Glutamatergic neuron (in vitro differentiated cells): ENCODE measurements around the gene P2RX4. TPM values are rescaled to one million over a fixed set of nuclear protein-coding genes. Genes with fewer than 3 reads are reported as not detected.

Experiments
- DNase-seq: peaks from one replicate; pipeline ENCODE4 v3.0.0; 2022
- H3K27ac Mint-ChIP-seq: one replicate; pipeline ENCODE4 v1.8.0; 2020; ENCODE audit warnings: mild to moderate bottlenecking, mixed read lengths, inconsistent platforms; ENCODE audit not compliant: unreplicated experiment
- H3K27me3 Mint-ChIP-seq: one replicate; pipeline ENCODE4 v1.8.0; 2020; ENCODE audit warnings: mild to moderate bottlenecking, moderate library complexity, mixed read lengths, inconsistent platforms; ENCODE audit not compliant: unreplicated experiment
- H3K36me3 Mint-ChIP-seq: one replicate; pipeline ENCODE4 v1.8.0; 2020; ENCODE audit warnings: mild to moderate bottlenecking, mixed read lengths, inconsistent platforms; ENCODE audit not compliant: unreplicated experiment
- H3K4me1 Mint-ChIP-seq: one replicate; pipeline ENCODE4 v1.8.0; 2020; ENCODE audit warnings: mild to moderate bottlenecking, low read depth, mixed read lengths, inconsistent platforms; ENCODE audit not compliant: unreplicated experiment
- H3K4me3 Mint-ChIP-seq: one replicate; pipeline ENCODE4 v1.8.0; 2020; ENCODE audit warnings: mild to moderate bottlenecking, mixed read lengths, inconsistent platforms; ENCODE audit not compliant: unreplicated experiment
- H3K9me3 Mint-ChIP-seq: one replicate; pipeline ENCODE4 v1.8.0; 2020; ENCODE audit warnings: mild to moderate bottlenecking, moderate library complexity, mixed read lengths, inconsistent platforms; ENCODE audit not compliant: unreplicated experiment
- total RNA-seq: library from RNA; stranded (reverse); fragmentation: NEBNext Ultra II Directional; extraction: Animal tissue kit (Norgen Biotek cat#: 25700); gene quantifications from one replicate; pipeline ENCODE4 v1.2.1, GENCODE V29; 2021; ENCODE audit not compliant: unreplicated experiment
- TF ChIP-seq, protein P1 (sequence below): fragments of 200-600 bp; sonication (generic); IDR thresholded peaks from one replicate; pipeline ENCODE4 v1.5.0; 2021; ENCODE audit not compliant: partially characterized antibody, unreplicated experiment

The P2RX4 gene
- total RNA-seq, 1 donor from 2014 or later, result 3.7 TPM

DNA sequence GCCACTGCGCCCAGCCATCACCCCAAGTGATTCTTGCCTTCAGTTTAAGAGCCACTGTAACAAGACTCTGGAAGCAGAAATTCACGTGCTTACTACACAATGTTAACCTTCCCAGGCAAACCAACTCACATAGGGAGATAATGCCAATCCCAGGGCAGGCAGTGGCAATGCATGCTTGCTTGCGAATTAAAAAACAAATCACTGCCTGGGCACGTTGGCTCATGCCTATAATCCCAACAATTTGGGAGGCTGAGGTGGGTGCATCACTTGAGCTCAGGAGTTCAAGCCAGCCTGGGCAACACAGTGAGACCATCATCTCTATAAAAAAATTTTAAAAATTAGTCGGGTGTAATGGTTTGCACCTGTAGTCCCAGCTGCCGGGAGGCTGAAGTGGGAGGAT is 37.8 kb upstream of the P2RX4 start:
- Mint-ChIP-seq H3K9me3 (no peaks in the 10 kb centered on the region), H3K4me1 (no peaks in the 10 kb centered on the region), H3K27ac (no peak overlapping the region), H3K27me3 (no peaks in the 10 kb centered on the region), H3K36me3 (no peaks in the 10 kb centered on the region), H3K4me3 (no peak overlapping the region)
- TF ChIP-seq, protein P1, sequence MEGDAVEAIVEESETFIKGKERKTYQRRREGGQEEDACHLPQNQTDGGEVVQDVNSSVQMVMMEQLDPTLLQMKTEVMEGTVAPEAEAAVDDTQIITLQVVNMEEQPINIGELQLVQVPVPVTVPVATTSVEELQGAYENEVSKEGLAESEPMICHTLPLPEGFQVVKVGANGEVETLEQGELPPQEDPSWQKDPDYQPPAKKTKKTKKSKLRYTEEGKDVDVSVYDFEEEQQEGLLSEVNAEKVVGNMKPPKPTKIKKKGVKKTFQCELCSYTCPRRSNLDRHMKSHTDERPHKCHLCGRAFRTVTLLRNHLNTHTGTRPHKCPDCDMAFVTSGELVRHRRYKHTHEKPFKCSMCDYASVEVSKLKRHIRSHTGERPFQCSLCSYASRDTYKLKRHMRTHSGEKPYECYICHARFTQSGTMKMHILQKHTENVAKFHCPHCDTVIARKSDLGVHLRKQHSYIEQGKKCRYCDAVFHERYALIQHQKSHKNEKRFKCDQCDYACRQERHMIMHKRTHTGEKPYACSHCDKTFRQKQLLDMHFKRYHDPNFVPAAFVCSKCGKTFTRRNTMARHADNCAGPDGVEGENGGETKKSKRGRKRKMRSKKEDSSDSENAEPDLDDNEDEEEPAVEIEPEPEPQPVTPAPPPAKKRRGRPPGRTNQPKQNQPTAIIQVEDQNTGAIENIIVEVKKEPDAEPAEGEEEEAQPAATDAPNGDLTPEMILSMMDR, result no peak
- no peak for DNase-seq

DNA sequence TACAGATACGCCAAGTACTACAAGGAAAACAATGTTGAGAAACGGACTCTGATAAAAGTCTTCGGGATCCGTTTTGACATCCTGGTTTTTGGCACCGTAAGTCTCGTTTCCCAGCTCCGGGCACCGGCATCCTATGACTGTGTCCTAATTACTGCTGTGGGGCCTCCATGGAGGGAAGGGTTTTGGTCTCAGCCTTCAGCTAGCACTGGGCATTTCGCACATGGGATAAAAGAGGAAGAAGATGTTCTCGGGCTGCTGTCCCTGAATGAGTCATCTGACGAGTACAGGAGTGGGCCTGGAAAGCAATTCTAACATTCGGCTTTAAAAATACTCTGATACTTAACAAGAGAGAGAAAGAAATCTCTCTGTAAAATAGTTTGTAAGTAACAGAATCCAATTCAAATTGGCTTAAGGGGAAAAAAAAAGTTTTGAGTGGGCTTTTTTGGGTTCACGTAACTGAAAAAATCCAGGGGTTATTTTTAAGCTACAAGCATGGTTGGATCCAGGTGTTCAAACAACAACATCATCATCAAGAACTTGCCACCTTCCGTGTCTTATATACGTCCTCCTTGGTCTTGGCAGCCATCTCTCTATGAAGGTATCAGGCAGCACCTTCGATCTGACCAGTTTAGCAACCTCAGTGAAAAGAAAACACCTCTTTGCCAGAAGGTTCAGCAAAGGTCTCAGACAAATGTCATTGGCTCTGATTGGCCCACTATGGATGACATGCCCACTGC is 34.4 kb upstream of the P2RX4 start:
- DNase-seq, result no peak
- TF ChIP-seq, protein P1, result no peak
- Mint-ChIP-seq H3K4me3 (no peak overlapping the region), H3K27ac (no peak overlapping the region), H3K4me1 (no peaks in the 10 kb centered on the region), H3K9me3 (no peaks in the 10 kb centered on the region), H3K27me3 (no peaks in the 10 kb centered on the region), H3K36me3 (no peaks in the 10 kb centered on the region)

DNA sequence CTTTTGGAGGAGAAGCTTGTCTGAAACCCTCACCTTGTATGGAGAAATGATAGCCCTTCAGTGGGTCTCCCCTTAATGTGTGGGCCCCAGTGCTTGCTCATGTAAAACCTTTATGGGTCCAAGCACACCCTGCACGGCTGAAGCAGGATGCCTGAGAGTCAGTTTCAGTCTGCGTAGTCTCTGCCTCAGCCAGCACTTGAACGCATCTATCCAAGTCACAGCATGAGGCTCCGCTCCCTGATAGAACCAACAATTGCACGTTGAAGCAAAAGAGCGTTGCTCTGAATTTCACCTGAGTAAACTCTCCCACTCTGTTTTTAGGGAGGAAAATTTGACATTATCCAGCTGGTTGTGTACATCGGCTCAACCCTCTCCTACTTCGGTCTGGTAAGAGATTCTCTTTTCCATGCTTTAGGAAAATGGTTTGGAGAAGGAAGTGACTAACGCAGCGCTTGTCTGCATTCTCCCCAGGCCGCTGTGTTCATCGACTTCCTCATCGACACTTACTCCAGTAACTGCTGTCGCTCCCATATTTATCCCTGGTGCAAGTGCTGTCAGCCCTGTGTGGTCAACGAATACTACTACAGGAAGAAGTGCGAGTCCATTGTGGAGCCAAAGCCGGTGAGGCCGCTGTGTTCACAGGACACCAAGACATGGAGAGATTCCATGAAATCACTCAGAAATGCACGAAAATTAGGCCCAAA is 33.0 kb upstream of the P2RX4 start:
- H3K4me1 Mint-ChIP-seq, result no peaks in the 10 kb centered on the region
- no peak overlapping the region for H3K27ac Mint-ChIP-seq
- no peaks in the 10 kb centered on the region for H3K27me3 Mint-ChIP-seq
- no peak for DNase-seq
- no peak overlapping the region for H3K4me3 Mint-ChIP-seq
- TF ChIP-seq, protein P1, result no peak
- H3K9me3 Mint-ChIP-seq, result no peaks in the 10 kb centered on the region
- H3K36me3 Mint-ChIP-seq, result peaks cover 1% of the 10 kb centered on the region

DNA sequence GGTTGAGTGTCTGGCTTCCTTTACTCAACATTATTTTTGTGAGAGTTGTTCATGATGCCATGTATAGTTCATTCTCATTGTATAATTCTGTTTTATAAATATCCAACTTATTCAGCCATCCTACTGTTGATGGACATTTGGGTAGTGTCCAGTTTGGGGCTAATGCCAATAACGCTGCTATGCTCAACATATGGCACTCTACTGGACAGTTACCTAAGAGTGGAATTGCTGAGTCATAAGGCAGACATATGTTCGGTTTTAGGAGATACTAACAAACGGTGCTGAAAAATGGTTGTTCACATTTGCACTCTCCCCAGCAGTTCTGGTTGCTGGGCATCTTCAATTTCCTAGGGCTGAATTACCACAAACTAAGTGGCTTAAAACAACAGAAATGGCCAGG is 28.7 kb upstream of the P2RX4 start:
- TF ChIP-seq, protein P1, result no peak
- no peaks in the 10 kb centered on the region for H3K9me3 Mint-ChIP-seq
- H3K36me3 Mint-ChIP-seq, result peaks cover 5% of the 10 kb centered on the region
- H3K4me1 Mint-ChIP-seq, result no peaks in the 10 kb centered on the region
- DNase-seq, result no peak
- no peak overlapping the region for H3K27ac Mint-ChIP-seq
- H3K4me3 Mint-ChIP-seq, result no peak overlapping the region
- H3K27me3 Mint-ChIP-seq, result no peaks in the 10 kb centered on the region
